Right kidney (tissue), 1 donor: ENCODE data around the gene HNRNPUL2.

Experiments
- DNase-seq: peaks from one replicate; pipeline ENCODE4 v3.0.0-alpha.2; 2016

Gene HNRNPUL2

DNA sequence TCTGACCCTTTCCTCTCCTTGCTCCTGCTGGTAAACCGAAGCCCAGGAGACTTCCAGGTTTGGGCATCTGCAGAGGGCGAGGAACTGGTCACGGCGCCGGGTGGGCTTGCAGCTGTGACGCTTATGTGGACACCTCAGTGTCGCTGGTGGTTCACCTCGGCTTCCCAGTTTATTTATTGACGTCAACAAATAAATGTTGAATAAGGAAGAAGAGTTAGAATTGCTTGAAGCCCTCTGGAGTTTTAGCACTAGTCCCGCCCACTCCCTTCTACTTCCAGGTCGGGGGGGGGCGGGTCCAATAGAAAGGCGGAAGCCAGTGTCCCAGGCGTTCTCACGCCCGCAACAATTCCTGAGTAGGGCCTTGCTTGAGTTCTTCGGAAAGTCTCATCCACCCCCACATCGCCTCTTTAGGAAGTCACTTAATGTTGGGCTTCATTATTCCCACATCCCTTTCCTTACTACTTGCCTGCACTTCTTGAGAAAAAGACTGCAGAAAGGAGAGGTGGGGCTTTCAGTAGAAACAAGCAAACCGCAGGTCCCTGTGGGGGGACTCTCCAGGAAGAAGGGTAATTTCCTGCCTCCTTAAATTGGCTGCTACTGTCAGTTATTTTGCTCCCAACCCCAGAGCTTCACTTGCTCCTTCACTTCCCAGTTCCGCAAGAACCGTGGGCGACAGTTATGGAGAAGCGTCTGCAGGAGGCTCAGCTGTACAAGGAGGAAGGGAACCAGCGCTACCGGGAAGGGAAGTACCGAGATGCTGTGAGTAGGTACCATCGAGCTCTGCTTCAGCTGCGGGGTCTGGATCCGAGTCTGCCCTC, 1.1 kb upstream of the HNRNPUL2 start, which contains the start of gene TTC9C:
Gene TTC9C (plus strand): TSS at position 316 of the 818 bp plus-strand sequence. CDS start 363 bp downstream, at position 679.
- peak; percentile 92 for DNase-seq

DNA sequence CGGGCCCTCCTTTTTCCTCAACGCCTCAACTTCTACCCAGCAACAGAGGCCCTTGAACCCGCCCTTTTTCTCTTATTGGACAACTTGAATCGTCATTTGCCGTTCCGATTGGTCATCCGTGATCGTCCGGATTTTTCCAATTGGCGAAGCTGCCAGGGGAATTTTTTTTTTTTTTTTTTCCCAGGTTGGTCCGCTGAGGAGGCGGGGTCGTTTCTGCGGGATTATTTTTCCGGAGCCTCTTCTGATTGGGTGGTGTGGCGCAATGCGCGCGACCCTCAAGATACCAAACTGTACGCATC, 564 bp upstream of the HNRNPUL2 start:
- no peak for DNase-seq

DNA sequence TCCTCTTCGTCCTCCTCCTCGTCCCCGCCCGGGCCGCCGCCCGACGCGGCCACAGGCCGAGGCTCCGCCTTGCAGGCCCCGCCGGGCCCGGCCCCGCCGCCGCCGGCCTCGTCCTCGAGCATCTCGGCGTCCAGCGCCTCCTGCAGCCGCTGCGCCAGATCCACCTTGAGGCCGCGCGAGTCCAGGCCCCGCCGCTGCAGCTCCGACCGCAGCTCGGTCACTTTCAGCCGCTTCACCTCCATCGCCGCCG, 417 bp downstream of the HNRNPUL2 start:
- DNase-seq: no peak

DNA sequence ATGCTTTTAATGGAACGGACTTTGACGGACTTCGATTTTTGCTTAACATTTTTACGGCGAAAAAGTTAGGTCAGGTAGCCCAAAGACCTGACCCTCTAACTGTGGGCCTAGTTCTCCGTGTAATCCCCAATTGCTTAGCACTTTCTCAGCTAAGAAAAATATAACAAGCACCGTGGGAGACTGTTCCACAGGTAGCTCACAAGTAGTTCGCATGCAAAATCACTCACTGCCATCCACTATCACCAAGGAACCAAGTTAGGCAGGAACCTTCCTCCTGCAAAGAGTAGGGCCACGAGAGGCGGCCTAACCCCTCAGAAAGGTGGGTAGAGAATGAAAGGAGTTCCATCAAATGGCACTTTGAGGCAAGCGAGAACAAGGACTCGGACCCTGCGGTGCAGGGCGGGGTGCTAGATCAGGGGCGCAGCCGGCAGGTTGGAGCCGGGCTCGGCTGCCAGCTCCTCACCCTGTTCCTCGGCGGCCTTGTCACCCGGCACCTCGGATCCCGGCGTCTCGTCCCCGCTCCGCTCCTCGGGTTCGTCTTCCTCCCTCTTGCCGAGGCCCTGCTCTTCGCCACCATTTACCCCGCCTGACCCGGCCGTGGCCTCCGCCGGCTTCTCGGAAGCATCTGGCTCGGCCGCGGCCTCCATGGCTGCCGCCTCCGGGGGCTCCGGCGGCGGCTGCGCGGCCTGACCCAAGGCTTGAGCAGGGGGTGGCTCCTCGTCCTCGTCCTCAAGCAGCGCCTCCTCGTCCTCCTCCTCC, 922 bp downstream of the HNRNPUL2 start:
- peak; percentile 24 for DNase-seq

DNA sequence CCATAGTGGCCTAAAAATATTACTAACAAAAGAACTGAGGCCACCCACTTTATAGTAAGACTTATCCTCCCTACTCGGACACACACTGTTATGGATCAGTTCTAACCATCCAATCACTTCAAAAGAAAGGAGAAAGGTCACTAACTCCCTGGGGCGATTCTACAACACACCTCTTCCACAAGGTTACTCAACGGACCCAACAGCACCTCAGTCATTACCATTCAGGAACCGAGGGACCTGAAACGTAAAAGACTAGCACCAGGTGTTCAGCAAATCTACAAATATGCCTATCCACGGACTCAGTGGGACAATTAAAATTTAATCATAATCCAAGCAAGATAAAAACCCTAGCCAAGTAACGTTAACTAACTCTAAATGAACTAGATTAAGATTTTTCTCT, 1.6 kb downstream of the HNRNPUL2 start:
- no peak for DNase-seq

DNA sequence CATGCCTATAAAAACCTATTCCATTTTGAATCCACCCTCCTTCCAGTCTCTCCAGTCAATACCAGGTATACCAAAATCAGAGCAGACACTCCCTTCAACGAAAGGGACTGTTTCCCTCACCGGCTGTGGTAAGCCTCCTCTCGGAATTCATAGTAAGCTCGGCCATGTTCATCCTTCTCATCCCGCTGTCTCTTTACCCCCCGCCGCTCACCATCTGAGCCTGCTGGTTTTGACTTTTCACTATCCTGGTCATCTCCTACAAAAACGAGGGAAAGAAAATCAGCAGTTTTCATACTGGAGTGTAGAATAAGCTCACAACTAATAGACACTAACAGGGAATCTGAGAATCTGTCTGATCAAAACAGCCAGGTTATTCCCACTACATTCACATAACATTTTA, 3.1 kb downstream of the HNRNPUL2 start:
- DNase-seq: no peak

DNA sequence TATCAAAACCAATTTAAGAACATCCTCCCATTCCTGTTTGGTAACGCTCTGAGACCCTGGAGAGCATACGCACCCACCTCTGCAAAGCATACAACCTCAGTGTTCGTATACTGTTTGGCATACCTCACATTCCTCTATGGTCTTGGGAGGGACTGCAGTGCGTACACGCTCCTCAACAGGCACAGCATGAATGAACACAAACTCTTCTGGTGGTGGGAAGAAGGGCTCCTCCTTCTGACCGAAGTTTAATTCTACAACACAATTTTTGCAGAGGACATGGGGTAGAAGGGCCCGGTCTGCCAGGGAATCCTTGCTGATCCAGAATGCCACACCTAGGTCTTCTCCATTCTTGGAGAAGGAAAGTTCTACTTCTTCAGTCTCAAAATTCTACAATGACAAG, 5.3 kb downstream of the HNRNPUL2 start:
- DNase-seq: no peak

DNA sequence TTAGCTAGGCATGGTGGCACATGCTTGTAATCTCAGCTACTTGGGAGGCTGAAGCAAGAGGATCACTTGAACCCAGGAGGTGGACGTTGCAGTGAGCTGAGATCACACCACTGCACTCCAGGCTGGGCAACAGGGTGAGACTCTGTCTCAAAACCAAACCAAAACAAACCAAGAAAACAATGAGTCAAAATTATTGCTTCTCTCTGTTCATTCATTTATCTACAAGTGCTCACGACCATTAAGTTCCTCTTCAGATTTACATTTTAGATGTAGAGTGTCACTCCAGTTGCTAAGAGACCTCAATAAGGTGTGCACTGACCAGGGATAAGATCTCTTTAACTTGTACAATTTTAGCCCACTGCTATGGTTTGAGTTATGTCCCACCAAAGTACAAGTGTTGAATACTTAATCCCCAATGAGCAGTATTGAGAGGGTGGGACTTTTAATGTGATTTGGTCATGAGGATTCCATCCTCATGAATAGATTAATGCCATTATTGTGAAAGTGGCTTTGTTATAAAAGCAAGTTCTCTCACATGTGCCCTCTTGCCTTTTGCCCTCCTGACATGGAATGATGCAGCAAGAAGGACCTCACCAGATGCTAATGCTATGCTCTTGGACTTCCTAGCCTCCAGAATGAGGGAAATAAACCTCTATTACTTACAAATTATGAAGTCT, 7.8 kb downstream of the HNRNPUL2 start:
- no peak for DNase-seq

DNA sequence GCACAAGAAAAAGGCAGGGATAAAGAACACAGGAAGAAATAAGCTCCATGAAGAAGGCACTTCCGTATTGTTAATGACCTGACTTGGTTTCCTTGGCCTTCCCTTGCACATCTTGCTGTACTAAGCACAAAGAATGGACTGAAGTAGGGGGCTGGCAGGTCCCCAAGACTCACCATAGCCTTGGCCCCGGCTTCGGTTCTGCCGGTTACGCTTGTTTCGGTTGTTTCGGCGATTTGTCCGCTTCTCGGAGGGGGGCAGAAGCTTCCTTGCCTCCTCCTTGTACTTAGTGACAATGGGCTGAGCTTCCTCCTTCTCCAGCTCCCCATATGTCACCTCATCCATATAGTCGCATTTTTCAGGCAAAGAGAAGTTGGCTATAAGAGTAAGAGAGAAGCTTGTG, 10.4 kb downstream of the HNRNPUL2 start:
- no peak for DNase-seq

DNA sequence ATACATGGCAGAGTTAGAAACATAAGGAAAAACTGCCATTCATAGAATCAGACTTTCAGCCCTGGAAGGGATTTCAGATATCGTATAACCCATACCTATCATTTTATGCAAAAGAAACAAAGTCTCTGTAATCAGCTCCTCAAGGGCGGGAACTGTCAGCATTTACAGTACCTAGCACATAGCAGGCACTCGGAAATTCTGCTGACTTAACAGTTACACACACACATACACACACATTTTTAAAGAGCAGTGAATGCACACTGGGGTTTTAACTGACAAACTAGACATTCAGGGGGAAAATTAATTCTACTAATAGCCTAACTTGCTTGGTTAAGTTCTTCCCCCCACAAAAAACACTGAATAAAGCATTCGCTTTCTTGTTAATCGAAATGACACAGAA, 11.1 kb downstream of the HNRNPUL2 start:
- no peak for DNase-seq

DNA sequence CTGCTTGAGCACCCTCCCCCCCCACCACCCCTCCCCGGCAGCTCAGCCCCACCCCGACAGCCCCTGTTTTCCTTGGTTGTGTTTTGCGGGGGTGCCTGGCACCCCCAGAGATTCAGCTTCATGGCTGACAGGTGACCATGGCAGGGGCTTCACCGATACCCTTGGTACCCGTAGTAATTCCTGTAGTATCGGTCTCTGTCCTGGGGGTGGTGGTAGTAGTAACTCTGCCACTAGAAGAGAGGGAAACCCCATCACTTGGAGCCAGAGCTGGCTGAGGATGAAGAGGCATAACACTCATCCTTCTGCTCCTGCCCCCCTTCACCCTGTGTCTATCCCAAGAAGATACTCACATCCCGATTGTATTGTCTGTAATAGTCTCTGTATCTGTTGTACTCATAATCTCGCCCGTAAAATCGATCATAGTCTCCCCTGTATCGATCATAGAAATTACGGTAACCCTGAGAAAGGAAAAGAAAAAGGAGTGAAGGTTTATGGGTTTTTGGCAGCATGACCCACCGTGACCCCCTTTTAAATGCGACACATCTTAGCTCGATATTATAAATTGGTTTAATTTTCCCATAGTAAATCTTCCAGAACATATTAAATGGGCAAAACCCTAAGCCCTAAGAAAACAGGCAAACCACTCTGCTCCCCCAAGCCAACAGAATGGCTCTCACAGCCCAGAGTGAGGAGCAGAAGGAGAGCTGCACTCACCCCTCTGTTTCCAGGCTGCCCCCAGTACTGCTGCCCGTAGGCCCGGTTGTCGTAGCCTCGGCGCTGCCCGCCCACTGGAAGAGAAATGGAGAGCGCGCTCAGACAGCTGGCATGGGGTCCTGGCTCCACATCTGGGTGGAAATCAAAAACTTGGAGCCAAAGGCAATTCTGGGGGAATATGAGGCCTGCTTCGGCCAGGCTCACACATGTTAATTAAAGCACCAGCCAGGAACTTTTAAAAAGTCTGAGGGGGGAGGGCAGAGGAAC, 11.8 kb downstream of the HNRNPUL2 start:
- DNase-seq: no peak

DNA sequence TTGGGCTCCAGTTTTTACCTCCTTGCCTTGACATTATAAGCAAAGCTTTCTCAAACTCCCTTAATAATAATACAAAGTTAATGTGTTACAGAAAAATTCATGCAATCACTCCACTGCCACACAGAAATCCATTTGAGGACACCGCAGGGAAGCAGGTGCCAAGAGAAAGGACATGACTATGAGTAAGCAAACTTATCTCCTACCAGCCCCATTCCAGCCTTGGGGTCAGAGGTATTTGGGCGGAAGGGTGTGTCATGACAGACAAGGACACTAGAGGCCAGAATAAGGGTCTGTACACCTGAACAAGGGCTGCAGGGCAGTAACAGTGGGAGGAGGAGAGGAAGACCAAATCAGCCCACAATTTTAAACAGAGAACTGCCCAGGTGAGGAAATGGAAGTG, 13.9 kb downstream of the HNRNPUL2 start:
- no peak for DNase-seq

DNA sequence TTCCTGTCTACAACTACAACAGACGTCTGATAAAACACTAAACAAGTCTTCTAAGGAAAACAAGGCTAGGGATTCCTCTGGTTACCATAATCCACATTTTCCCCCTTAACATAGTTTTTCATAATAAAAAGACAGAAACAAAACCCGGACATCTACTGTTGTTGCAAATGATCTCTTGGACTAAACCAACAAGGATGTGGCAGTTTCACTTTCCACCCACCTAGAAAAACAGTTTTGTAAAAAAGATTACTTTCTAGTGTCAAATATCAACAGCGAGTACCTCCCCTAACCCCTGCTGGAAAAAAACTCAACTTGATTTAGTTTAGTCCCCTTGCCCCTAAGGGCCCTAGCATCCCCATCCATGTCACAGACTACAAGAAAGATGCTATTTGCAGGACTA, 14.4 kb downstream of the HNRNPUL2 start:
- no peak for DNase-seq

DNA sequence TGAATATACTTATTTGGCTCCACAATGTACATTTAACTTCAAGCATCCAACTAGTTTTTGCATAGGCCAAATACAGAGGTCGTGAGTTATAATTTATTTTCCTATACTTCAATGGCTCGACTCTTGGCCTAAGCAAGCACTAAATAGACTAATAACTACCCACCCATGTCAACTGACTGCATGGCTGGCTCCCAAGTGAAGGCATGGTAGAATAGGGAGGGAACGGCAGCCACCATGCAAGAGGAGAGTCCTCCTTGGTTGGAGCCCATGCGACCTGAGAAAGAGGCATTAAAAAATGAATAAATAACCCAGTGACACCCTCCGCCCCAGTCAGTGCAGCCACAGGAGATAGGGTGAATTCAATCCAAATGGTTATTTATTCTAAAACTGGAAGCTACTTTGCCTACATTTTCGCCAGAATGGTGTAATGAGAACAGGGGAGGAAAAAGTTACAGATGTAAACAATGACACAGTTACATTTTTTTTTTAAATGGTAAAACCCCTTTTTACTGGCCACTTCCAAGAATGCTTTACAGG, 14.9 kb downstream of the HNRNPUL2 start:
- DNase-seq: no peak

DNA sequence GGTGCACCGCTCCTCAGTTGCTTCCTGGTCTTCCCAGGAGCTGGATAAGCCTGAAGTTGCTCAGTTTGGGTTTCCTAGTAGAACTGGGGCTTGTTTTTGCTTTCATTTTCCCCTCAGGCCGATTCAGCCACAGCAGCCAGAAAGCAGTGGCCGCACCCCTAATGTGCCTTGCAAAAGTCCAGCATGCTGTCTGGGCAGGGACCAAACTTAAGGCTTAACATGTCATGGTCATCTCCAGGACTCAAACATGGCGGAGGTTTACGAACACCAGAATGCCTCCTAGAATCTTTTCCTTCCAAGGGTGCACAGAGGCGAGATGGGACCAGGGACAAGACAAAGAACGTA, 17.3 kb downstream of the HNRNPUL2 start:
- DNase-seq: no peak

DNA sequence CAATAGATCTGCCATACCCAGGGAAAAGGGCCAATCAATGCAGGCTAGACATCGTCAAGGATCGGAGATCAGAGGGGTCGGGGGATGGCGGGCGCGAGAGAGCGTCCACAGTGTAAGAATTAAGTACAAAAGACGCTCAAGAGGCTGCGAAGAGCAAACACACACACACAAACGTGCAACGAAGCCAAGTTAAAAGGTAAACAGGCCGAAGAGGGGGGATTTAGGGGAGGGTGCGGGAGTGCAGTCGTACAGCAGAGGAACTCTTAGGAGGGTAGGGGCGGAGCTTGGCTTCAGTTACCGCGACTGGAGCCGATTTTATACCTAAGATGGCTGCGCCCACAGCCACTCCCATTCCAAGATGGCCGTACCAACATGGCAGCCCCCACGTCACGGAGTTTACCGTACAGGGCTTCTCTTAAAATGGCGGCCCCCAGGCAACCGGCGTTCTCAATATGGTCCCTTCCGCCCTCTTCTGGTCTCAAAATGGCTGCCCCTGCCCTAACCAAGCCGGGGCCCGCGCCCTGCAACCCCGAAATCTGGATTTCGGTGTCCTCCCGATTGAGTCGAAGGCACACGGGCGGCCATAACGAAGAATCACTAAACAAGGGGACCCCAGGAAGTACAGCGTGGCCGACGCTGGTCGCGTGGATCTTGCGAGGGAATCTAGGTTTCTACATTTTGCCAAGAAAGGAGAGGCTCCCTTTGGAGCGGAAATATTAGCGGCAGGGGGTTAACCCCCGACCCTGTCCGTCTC, 17.8 kb downstream of the HNRNPUL2 start:
- peak; percentile 89 for DNase-seq

DNA sequence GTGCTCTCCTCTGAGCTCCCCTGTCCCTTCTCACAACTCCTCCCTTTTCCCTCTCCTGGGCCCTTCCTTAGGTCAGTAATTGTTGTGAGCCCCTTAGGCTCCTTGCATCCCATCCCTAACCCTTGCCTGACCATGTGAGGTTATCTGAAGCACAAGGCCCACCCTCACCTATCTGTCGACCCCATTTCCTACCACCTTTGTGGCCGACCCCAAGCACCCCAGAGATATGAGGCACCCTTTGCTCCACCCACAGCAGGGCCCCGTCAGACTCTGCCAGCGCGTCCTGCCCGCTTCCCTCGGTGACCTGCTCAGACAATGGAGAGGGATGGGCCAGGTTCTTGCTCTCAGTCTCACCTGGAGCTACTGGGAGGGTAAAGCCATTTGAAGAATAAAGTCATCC, 18.5 kb downstream of the HNRNPUL2 start:
- no peak for DNase-seq

DNA sequence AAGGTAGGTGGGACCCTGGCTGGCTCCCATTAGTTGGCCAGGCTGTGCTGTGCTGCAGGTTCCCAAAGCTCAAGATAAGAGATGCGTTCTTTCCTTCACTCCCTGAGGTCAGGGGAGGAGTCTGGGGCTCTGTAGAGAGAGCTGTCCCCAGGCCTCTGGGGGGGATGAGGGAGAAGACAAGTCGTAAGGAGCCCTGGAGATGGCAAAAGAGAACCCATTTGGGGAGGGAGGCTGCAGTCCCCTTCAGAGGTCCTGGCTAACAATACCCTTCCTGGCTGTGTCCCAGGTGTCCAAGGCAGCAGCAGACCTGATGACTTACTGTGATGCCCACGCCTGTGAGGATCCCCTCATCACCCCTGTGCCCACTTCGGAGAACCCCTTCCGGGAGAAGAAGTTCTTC, 18.9 kb downstream of the HNRNPUL2 start:
- DNase-seq: no peak

DNA sequence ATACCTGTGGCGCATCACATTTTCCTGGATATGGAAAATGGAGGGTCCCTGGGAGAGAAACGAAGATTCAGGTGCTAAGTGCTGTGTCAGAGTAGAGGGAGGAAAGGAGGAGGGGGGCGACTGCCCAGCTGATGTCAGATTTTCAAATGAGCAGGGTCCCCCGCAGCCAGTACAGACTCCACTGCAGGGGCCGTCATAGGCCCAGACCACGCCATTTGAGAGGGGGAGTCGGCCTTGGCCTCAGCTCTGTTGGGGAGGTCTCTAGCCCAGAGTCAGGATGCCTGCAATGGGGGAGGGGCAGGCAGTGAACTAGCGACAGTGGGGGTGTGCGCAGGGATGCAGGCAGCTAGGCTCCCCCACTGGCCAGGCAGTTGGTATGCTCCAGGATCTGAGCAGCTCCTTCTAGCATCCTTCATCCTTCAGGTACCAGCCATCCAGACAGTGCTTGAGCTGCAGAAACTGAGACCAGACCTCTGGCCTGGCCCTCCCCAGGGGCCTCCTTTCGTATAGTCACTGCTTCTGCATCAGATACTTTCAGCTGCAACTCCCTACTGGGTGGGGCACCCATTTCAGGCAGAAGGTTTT, 19.9 kb downstream of the HNRNPUL2 start, which contains the start of the genes BSCL2 and GNG3:
Gene BSCL2 (minus strand): TSS at position 148 of the 585 bp plus-strand sequence. CDS start 229 bp downstream, outside the sequence.
Gene GNG3 (plus strand): TSS at position 400 of the 585 bp plus-strand sequence. CDS start 620 bp downstream, outside the sequence.
- peak; percentile 68 for DNase-seq

DNA sequence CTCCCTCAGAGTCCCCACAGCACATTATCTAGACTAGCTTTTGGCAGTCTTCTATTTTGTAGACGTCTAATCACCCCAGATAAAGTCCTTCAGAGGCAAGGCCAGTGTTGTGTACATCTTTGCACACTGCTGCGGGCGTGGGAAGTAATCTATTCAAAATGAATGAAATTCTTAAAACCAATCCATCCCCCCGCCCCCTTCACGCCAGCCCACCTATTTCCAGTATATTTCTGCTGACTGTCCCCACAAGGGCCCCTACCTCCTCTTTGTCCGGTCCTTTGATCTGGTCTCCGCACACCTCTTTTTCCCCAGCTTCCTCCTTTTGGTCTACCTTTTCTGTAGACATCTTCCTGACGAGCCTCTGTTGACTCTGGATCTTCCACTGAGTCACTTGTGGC, 20.4 kb downstream of the HNRNPUL2 start:
- no peak for DNase-seq
